ENCODE results near the gene STX19.
A peak's percentile ranks its signal among the peaks of the same experiment; 100 is the strongest.
"Not testable (repeated sequence)": the region's sequence is repeated elsewhere in the genome, so short reads cannot be mapped to it uniquely, and the experiment has no call there.

STX19 gene

GRCh38 chr3:93979850-93980676 lies 48.3 kb downstream of the STX19 start, which contains the start of gene ARL13B:
Gene ARL13B (plus strand): TSS chr3:93980155. CDS start chr3:93980424, 269 bp downstream.
- TF ChIP-seq, protein P1, sequence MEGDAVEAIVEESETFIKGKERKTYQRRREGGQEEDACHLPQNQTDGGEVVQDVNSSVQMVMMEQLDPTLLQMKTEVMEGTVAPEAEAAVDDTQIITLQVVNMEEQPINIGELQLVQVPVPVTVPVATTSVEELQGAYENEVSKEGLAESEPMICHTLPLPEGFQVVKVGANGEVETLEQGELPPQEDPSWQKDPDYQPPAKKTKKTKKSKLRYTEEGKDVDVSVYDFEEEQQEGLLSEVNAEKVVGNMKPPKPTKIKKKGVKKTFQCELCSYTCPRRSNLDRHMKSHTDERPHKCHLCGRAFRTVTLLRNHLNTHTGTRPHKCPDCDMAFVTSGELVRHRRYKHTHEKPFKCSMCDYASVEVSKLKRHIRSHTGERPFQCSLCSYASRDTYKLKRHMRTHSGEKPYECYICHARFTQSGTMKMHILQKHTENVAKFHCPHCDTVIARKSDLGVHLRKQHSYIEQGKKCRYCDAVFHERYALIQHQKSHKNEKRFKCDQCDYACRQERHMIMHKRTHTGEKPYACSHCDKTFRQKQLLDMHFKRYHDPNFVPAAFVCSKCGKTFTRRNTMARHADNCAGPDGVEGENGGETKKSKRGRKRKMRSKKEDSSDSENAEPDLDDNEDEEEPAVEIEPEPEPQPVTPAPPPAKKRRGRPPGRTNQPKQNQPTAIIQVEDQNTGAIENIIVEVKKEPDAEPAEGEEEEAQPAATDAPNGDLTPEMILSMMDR (conservative IDR thresholded peaks at IDR 0.05; ENCODE audit: low read depth, low read length), result no peak
- DNase-seq (ENCODE audit: low read depth), result peak; percentile 99
- H3K4me3 ChIP-seq (ENCODE audit: low read depth, low read length), result peak within 1 kb of the TSS; percentile 87

DNA sequence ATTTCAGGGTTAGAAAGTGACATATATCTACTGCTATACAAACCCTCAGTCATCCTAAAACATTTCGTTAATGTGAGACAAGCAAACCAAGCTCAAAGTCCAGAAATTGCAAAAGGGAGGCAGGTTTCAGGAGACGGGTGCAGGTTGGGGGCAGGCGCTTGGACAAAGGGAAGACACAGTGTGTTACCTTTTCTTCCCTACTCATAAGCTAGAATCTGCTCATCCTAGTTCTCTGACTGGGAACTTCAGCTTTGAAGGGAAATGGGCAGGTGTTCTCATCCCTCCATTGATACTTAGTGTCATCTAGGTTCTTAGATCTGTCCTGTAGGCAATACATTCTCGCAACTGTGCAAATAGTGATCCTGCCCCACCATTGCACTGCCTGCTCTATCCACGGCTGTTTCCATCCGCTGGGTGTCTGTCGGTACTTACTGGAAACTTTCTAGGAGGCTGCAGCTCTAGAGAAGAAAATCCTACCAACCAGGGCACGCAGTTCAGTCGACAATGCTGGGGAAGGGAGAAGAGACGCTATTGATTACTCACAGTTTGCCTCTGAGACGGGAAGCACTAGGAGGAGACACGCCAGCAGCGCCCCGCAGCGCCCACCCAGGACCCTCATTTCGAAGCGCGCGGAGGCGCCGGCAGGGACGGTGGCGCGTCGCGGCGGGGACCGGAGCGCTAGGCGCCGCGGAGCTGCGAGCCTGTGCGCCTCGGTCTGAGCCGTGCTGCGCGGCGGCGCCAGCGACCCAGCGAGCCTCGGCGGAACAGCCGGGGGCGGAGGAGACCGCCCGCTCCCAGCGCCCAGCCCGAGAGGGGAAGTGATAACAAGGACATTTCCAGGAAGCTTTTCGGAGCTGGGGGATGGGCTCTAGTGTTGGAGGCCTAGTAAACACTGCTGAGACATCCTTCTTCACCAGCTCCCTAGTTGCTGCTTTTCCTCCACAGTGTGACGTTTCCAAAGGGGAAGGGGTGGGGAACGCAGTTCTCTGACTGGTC lies 55.0 kb downstream of the STX19 start, which contains the start of gene PROS1:
Gene PROS1, minus strand, starts transcription at position 766 of the 996 bp plus-strand sequence. Its CDS starts 147 bp downstream, at position 619.
- peak; percentile 89 for DNase-seq (ENCODE audit: low read depth)
- TF ChIP-seq, protein P1 (conservative IDR thresholded peaks at IDR 0.05; ENCODE audit: low read depth, low read length), result no peak
- H3K4me3 ChIP-seq (ENCODE audit: low read depth, low read length), result peak within 1 kb of the TSS; percentile 66

DNA sequence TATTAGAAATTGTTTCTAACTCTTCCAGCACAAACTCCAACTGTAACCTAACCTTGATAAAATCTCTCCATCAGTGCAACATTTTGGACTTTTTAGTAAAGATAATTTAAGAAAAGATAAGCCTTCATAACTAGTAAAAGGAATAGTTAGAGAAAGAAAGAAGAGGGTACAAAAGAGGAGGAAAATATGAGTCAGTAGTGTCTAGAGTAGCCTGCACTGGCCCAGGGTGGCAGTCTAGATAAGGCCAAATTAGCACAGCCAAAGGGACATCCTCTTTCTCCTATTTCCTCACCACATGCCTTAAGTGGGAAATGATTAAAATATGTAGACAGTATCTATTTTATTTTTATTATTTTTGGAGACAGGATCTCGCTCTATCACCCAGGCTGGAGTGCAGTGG lies 58.4 kb downstream of the STX19 start:
- TF ChIP-seq, protein P1 (conservative IDR thresholded peaks at IDR 0.05; ENCODE audit: low read depth, low read length), result no peak
- no peak for DNase-seq (ENCODE audit: low read depth)
- no peak overlapping the region for H3K4me3 ChIP-seq (ENCODE audit: low read depth, low read length)

- no peak overlapping the region for H3K4me3 ChIP-seq (ENCODE audit: low read depth, low read length)
- TF ChIP-seq, protein P1 (conservative IDR thresholded peaks at IDR 0.05; ENCODE audit: low read depth, low read length), result no peak
- DNase-seq (ENCODE audit: low read depth), result peak; percentile 83
These were observed 59.0 kb downstream of the STX19 start for GRCh38 chr3:93969443-93969842.

GRCh38 chr3:93965106-93965505 lies 63.3 kb downstream of the STX19 start:
- not testable (repeated sequence) for DNase-seq (ENCODE audit: low read depth); H3K4me3 ChIP-seq (ENCODE audit: low read depth, low read length)

All from choroid plexus epithelial cell (primary cell).